GM12801 (cell line): Measurements from ENCODE around the gene TMTC1.

ENCODE experiments used
- CTCF ChIP-seq: IDR thresholded peaks from one replicate; pipeline ENCODE4 v1.5.1; 2011; ENCODE audit warnings: control low read depth; ENCODE audit not compliant: insufficient read length; ENCODE audit errors: extremely low read depth

TMTC1 gene

GRCh38 chr12:29717540-29718100, 66.1 kb downstream of the TMTC1 start:
- no peak for TF ChIP-seq CTCF

- no peak for TF ChIP-seq CTCF
Measured at GRCh38 chr12:29714966-29715365, 68.8 kb downstream of the TMTC1 start.

GRCh38 chr12:29713729-29714128, 70.0 kb downstream of the TMTC1 start:
- TF ChIP-seq CTCF, result no peak

GRCh38 chr12:29711381-29711780, 72.4 kb downstream of the TMTC1 start:
- no peak for TF ChIP-seq CTCF

- TF ChIP-seq CTCF, result no peak
Measured at GRCh38 chr12:29710104-29710503, 73.6 kb downstream of the TMTC1 start.

- TF ChIP-seq CTCF, result no peak
Measured at GRCh38 chr12:29709496-29710040, 74.2 kb downstream of the TMTC1 start.

GRCh38 chr12:29709054-29709453, 74.7 kb downstream of the TMTC1 start:
- TF ChIP-seq CTCF, result no peak

- no peak for TF ChIP-seq CTCF
Measured at GRCh38 chr12:29707846-29708245, 75.9 kb downstream of the TMTC1 start.
